ENCODE results near the gene PIAS1.

- TF ChIP-seq CTCF (conservative IDR thresholded peaks at IDR 0.05; ENCODE audit: low read length) (no peak), EZH2phosphoT487 (IDR thresholded peaks at IDR 0.05; ENCODE audit: borderline replicate concordance, low read depth, low read length) (no peak)
Observed at GRCh38 chr15:68196445-68197169, 142.5 kb downstream of the PIAS1 start.
